HG03175 (cell line): Measurements from ENCODE around the gene TMEM169.
"Not testable (repeated sequence)": the region's sequence is repeated elsewhere in the genome, so short reads cannot be mapped to it uniquely, and the experiment has no call there.

Experiments used
- ATAC-seq: cut with Tn5 transposase; IDR thresholded peaks from one replicate; pipeline ENCODE4 v1.9.1; 2021; ENCODE audit warnings: mild to moderate bottlenecking, moderate library complexity; ENCODE audit not compliant: unreplicated experiment

The TMEM169 gene

GRCh38 chr2:216071111-216071851, 10.4 kb upstream of the TMEM169 start:
- ATAC-seq = no peak

- no peak for ATAC-seq
Observed at GRCh38 chr2:216072473-216072872, 9.2 kb upstream of the TMEM169 start.

- ATAC-seq = no peak
Observed at GRCh38 chr2:216073773-216074172, 7.9 kb upstream of the TMEM169 start.

- no peak for ATAC-seq
Observed at GRCh38 chr2:216074380-216074779, 7.3 kb upstream of the TMEM169 start.

GRCh38 chr2:216074794-216075193, 6.9 kb upstream of the TMEM169 start:
- ATAC-seq = no peak

GRCh38 chr2:216075510-216076485, 5.9 kb upstream of the TMEM169 start:
- ATAC-seq = no peak

GRCh38 chr2:216078776-216079175, 2.9 kb upstream of the TMEM169 start:
- ATAC-seq = no peak

- ATAC-seq = not testable (repeated sequence)
Observed at GRCh38 chr2:216080048-216080447, 1.7 kb upstream of the TMEM169 start.

GRCh38 chr2:216081012-216081411, 707 bp upstream of the TMEM169 start:
- no peak for ATAC-seq

- ATAC-seq = peak; percentile 1
Observed at GRCh38 chr2:216082117-216082711, 495 bp downstream of the TMEM169 start.

GRCh38 chr2:216082805-216083204, 1.1 kb downstream of the TMEM169 start:
- no peak for ATAC-seq

GRCh38 chr2:216083464-216084281, 2.0 kb downstream of the TMEM169 start:
- no peak for ATAC-seq

- no peak for ATAC-seq
Observed at GRCh38 chr2:216084547-216084946, 2.8 kb downstream of the TMEM169 start.

- no peak for ATAC-seq
Observed at GRCh38 chr2:216086207-216086893, 4.6 kb downstream of the TMEM169 start.

GRCh38 chr2:216090369-216090786, 8.7 kb downstream of the TMEM169 start:
- ATAC-seq = no peak

- ATAC-seq = no peak
Observed at GRCh38 chr2:216092646-216093045, 10.9 kb downstream of the TMEM169 start.

GRCh38 chr2:216094701-216095100, 13.0 kb downstream of the TMEM169 start:
- ATAC-seq = no peak

- no peak for ATAC-seq
Observed at GRCh38 chr2:216098421-216099334, 17.0 kb downstream of the TMEM169 start.

- ATAC-seq = no peak
Observed at GRCh38 chr2:216101109-216101508, 19.4 kb downstream of the TMEM169 start.
